ENCODE results near the gene PRKG1. TPM values are rescaled to one million over a fixed set of nuclear protein-coding genes. Genes with fewer than 3 reads are reported as not detected.

PRKG1 gene
- total and polyA plus RNA-seq, 2 of the 8 experiments (the other 6 are each of a cell fraction or from before 2014, with no cell fraction given): 4.2 to 15.2 TPM

DNA sequence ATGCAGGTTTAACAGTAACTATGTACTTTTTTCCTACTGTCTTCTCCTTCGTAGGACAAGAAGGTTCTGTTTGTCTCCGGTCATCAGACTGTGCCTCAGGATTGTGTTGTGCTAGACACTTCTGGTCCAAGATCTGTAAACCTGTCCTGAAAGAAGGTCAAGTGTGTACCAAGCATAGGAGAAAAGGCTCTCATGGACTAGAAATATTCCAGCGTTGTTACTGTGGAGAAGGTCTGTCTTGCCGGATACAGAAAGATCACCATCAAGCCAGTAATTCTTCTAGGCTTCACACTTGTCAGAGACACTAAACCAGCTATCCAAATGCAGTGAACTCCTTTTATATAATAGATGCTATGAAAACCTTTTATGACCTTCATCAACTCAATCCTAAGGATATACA, 1242.2 kb downstream of the PRKG1 start (continued):
- TF ChIP-seq, protein P1, sequence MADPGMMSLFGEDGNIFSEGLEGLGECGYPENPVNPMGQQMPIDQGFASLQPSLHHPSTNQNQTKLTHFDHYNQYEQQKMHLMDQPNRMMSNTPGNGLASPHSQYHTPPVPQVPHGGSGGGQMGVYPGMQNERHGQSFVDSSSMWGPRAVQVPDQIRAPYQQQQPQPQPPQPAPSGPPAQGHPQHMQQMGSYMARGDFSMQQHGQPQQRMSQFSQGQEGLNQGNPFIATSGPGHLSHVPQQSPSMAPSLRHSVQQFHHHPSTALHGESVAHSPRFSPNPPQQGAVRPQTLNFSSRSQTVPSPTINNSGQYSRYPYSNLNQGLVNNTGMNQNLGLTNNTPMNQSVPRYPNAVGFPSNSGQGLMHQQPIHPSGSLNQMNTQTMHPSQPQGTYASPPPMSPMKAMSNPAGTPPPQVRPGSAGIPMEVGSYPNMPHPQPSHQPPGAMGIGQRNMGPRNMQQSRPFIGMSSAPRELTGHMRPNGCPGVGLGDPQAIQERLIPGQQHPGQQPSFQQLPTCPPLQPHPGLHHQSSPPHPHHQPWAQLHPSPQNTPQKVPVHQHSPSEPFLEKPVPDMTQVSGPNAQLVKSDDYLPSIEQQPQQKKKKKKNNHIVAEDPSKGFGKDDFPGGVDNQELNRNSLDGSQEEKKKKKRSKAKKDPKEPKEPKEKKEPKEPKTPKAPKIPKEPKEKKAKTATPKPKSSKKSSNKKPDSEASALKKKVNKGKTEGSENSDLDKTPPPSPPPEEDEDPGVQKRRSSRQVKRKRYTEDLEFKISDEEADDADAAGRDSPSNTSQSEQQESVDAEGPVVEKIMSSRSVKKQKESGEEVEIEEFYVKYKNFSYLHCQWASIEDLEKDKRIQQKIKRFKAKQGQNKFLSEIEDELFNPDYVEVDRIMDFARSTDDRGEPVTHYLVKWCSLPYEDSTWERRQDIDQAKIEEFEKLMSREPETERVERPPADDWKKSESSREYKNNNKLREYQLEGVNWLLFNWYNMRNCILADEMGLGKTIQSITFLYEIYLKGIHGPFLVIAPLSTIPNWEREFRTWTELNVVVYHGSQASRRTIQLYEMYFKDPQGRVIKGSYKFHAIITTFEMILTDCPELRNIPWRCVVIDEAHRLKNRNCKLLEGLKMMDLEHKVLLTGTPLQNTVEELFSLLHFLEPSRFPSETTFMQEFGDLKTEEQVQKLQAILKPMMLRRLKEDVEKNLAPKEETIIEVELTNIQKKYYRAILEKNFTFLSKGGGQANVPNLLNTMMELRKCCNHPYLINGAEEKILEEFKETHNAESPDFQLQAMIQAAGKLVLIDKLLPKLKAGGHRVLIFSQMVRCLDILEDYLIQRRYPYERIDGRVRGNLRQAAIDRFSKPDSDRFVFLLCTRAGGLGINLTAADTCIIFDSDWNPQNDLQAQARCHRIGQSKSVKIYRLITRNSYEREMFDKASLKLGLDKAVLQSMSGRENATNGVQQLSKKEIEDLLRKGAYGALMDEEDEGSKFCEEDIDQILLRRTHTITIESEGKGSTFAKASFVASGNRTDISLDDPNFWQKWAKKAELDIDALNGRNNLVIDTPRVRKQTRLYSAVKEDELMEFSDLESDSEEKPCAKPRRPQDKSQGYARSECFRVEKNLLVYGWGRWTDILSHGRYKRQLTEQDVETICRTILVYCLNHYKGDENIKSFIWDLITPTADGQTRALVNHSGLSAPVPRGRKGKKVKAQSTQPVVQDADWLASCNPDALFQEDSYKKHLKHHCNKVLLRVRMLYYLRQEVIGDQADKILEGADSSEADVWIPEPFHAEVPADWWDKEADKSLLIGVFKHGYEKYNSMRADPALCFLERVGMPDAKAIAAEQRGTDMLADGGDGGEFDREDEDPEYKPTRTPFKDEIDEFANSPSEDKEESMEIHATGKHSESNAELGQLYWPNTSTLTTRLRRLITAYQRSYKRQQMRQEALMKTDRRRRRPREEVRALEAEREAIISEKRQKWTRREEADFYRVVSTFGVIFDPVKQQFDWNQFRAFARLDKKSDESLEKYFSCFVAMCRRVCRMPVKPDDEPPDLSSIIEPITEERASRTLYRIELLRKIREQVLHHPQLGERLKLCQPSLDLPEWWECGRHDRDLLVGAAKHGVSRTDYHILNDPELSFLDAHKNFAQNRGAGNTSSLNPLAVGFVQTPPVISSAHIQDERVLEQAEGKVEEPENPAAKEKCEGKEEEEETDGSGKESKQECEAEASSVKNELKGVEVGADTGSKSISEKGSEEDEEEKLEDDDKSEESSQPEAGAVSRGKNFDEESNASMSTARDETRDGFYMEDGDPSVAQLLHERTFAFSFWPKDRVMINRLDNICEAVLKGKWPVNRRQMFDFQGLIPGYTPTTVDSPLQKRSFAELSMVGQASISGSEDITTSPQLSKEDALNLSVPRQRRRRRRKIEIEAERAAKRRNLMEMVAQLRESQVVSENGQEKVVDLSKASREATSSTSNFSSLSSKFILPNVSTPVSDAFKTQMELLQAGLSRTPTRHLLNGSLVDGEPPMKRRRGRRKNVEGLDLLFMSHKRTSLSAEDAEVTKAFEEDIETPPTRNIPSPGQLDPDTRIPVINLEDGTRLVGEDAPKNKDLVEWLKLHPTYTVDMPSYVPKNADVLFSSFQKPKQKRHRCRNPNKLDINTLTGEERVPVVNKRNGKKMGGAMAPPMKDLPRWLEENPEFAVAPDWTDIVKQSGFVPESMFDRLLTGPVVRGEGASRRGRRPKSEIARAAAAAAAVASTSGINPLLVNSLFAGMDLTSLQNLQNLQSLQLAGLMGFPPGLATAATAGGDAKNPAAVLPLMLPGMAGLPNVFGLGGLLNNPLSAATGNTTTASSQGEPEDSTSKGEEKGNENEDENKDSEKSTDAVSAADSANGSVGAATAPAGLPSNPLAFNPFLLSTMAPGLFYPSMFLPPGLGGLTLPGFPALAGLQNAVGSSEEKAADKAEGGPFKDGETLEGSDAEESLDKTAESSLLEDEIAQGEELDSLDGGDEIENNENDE (IDR thresholded peaks at IDR 0.05; ENCODE audit: insufficient replicate concordance, low read length): no peak
- TF ChIP-seq BACH1 (IDR thresholded peaks at IDR 0.05; ENCODE audit: low read length) (no peak), RXRA (IDR thresholded peaks at IDR 0.05; ENCODE audit: insufficient read depth, low read depth, low read length) (no peak), KDM5A (IDR thresholded peaks at IDR 0.05; ENCODE audit: low read length) (no peak), GTF2F1 (IDR thresholded peaks at IDR 0.05; ENCODE audit: borderline replicate concordance, low read depth, low read length) (no peak), CTBP2 (IDR thresholded peaks at IDR 0.05; ENCODE audit: borderline replicate concordance, insufficient read depth, insufficient read length, low read length) (no peak), TBP (IDR thresholded peaks at IDR 0.05; ENCODE audit: low read depth, low read length) (no peak), BRCA1 (IDR thresholded peaks at IDR 0.05; ENCODE audit: low read depth, low read length) (no peak), CHD1 (IDR thresholded peaks at IDR 0.05; ENCODE audit: low read depth, low read length) (no peak), TAF1 (IDR thresholded peaks at IDR 0.05; ENCODE audit: low read depth, low read length) (no peak), BCL11A (IDR thresholded peaks at IDR 0.05; ENCODE audit: low read depth in 2 of 2, low read length in 2 of 2) (no peak)
- TF ChIP-seq, protein P2, sequence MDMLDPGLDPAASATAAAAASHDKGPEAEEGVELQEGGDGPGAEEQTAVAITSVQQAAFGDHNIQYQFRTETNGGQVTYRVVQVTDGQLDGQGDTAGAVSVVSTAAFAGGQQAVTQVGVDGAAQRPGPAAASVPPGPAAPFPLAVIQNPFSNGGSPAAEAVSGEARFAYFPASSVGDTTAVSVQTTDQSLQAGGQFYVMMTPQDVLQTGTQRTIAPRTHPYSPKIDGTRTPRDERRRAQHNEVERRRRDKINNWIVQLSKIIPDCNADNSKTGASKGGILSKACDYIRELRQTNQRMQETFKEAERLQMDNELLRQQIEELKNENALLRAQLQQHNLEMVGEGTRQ (IDR thresholded peaks at IDR 0.05; ENCODE audit: low read length): no peak

Data from H1 (cell line).